ENCODE results near the gene KRT10.

DNA sequence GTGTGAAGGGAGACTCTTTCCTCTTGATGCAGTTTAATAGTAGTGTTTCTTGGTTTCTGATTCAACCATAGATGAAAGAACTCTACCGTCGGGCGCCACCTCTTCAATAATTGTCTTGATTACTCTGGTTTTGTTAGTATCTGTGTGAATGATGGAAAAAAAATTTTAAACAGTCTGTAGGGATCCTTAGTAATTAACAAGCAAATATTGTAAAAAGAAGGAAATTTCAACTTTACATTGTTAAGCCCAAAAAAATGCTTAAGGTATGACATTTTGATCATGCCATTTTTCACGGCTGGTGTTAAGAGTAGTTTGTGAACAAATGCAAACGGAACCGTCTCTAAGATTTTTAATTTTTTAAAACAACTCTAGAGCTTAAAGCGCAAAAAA lies 4.1 kb downstream of the KRT10 start:
- no peak for TF ChIP-seq CTCF (conservative IDR thresholded peaks at IDR 0.05)
- TF ChIP-seq EZH2 (IDR thresholded peaks at IDR 0.05; ENCODE audit: low read depth): no peak

Measured in PC-9 (cell line).